Measurements from ENCODE around the gene N4BP2L1. TPM values are rescaled to one million over a fixed set of nuclear protein-coding genes. Genes with fewer than 3 reads are reported as not detected.

N4BP2L1 gene
- total RNA-seq, 1 experiment from 2014 or later = 1.1 TPM

GRCh38 chr13:32453981-32454380, 26.1 kb upstream of the N4BP2L1 start:
- ChIA-PET CTCF (no interaction called here), POLR2A (no interaction called here), RAD21 (ENCODE audit: low non-redundant PET in 1 of 2, low total read pairs in 2 of 2, uncharacterized antibody in 2 of 2, unreplicated experiment in 2 of 2) (no interaction called here)
- Histone ChIP-seq H4K20me1 (ENCODE audit: insufficient read depth) (no peaks in the 10 kb centered on the region), H3K4me1 (ENCODE audit: control insufficient read depth in 1 of 2, insufficient read depth in 2 of 2, low read length in 2 of 2) (no peaks in the 10 kb centered on the region), H3K27me3 (ENCODE audit: insufficient read depth, low read length) (no peaks in the 10 kb centered on the region), H3K4me3 (replicated peaks in 1 of 2; ENCODE audit: low read depth in 1 of 2, low read length in 2 of 2) (no peak overlapping the region), H2AFZ (ENCODE audit: low read depth, low read length, poor library complexity, severe bottlenecking) (no peak overlapping the region), H3K79me2 (ENCODE audit: insufficient read depth, low read length) (no peaks in the 10 kb centered on the region), H3K9me3 (ENCODE audit: control insufficient read depth in 1 of 2, insufficient read depth in 1 of 2, low read depth in 1 of 2, low read length in 2 of 2) (peaks cover 0 to 4% of the 10 kb centered on the region in 2 experiments; a peak in 1 of 4 replicates), H3K9me2 (ENCODE audit: insufficient read depth) (no peaks in the 10 kb centered on the region), H3K9ac (ENCODE audit: low read length) (no peak overlapping the region), H3K36me3 (ENCODE audit: control insufficient read depth in 1 of 2, insufficient read depth in 2 of 2, low read length in 2 of 2) (no peaks in the 10 kb centered on the region; a peak in 1 of 4 replicates), H3K4me2 (ENCODE audit: low read length) (no peak overlapping the region), H3K27ac (ENCODE audit: low read depth, low read length) (no peak overlapping the region)
- intact Hi-C loops (cut with micrococcal nuclease) = no loop called here
- DNase-seq (ENCODE audit: low read depth, low spot score) (no peak), ATAC-seq (no peak)
- TF ChIP-seq FOSL1 (IDR thresholded peaks at IDR 0.05; ENCODE audit: low read depth) = no peak
- no peak for TF ChIP-seq EZH2 (IDR thresholded peaks at IDR 0.05)
- TF ChIP-seq SIN3A (IDR thresholded peaks at IDR 0.05; ENCODE audit: low read depth) = no peak
- no peak for TF ChIP-seq RAD21 (IDR thresholded peaks at IDR 0.05; ENCODE audit: low read depth)
- TF ChIP-seq YY1 (IDR thresholded peaks at IDR 0.05; ENCODE audit: extremely low read depth, insufficient replicate concordance, low read depth, low read length) = no peak
- TF ChIP-seq SP1 (IDR thresholded peaks at IDR 0.05; ENCODE audit: low read depth) = no peak
- TF ChIP-seq ZBTB33 (IDR thresholded peaks at IDR 0.05; ENCODE audit: extremely low read depth, insufficient replicate concordance, low read length) = no peak
- TF ChIP-seq ELF1 (IDR thresholded peaks at IDR 0.05; ENCODE audit: borderline replicate concordance, low read depth) = no peak
- no peak for TF ChIP-seq POLR2A (IDR thresholded peaks at IDR 0.05; ENCODE audit: borderline replicate concordance, extremely low read depth, insufficient read depth, insufficient read length)
- TF ChIP-seq EZH2phosphoT487 (IDR thresholded peaks at IDR 0.05; ENCODE audit: borderline replicate concordance) = no peak
- no peak for TF ChIP-seq EGR1 (IDR thresholded peaks at IDR 0.05; ENCODE audit: low read depth)
- no peak for TF ChIP-seq JUND (IDR thresholded peaks at IDR 0.05)
- no peak for TF ChIP-seq REST (IDR thresholded peaks at IDR 0.05; ENCODE audit: low read depth)
- TF ChIP-seq ZNF274 (IDR thresholded peaks at IDR 0.05; ENCODE audit: low read depth, low read length) = no peak
- no peak for TF ChIP-seq TCF7L2 (IDR thresholded peaks at IDR 0.05; ENCODE audit: borderline replicate concordance, extremely low read depth, insufficient read depth, insufficient read length)
- no peak for TF ChIP-seq ZFX (IDR thresholded peaks at IDR 0.05)
- no TSS peak for BruUV-seq (replicated peaks)

Data from HCT116 (cell line).